ENCODE measurements around the gene DGKI. TPM values are rescaled to one million over a fixed set of nuclear protein-coding genes. Genes with fewer than 3 reads are reported as not detected.

DGKI gene
- total RNA-seq, 1 donor from 2014 or later, result 5.5 TPM

- H3K27me3 Mint-ChIP-seq (ENCODE audit: insufficient read depth, low read depth), result no peaks in the 10 kb centered on the region
- Histone ChIP-seq H3K27me3 (no peaks in the 10 kb centered on the region), H3K4me2 (no peak overlapping the region), H3K9ac (no peak overlapping the region), H3K9me3 (ENCODE audit: low read depth) (no peaks in the 10 kb centered on the region), H4K20me1 (ENCODE audit: low read depth) (no peaks in the 10 kb centered on the region), H2AFZ (replicated peaks) (no peak overlapping the region), H3K36me3 (no peaks in the 10 kb centered on the region), H3F3A (ENCODE audit: low read depth) (no peaks in the 10 kb centered on the region), H3K4me3 (no peak overlapping the region), H3K4me1 (no peaks in the 10 kb centered on the region), H3K27ac (no peak overlapping the region), H3K79me2 (ENCODE audit: low read depth) (no peaks in the 10 kb centered on the region)
- TF ChIP-seq EZH2phosphoT487 (IDR thresholded peaks at IDR 0.05) (no peak), EZH2 (IDR thresholded peaks at IDR 0.05) (no peak)
- TF ChIP-seq, protein P1, sequence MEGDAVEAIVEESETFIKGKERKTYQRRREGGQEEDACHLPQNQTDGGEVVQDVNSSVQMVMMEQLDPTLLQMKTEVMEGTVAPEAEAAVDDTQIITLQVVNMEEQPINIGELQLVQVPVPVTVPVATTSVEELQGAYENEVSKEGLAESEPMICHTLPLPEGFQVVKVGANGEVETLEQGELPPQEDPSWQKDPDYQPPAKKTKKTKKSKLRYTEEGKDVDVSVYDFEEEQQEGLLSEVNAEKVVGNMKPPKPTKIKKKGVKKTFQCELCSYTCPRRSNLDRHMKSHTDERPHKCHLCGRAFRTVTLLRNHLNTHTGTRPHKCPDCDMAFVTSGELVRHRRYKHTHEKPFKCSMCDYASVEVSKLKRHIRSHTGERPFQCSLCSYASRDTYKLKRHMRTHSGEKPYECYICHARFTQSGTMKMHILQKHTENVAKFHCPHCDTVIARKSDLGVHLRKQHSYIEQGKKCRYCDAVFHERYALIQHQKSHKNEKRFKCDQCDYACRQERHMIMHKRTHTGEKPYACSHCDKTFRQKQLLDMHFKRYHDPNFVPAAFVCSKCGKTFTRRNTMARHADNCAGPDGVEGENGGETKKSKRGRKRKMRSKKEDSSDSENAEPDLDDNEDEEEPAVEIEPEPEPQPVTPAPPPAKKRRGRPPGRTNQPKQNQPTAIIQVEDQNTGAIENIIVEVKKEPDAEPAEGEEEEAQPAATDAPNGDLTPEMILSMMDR (IDR thresholded peaks at IDR 0.05), result no peak
- no peak overlapping the region for H3K27ac Mint-ChIP-seq
- H3K4me1 Mint-ChIP-seq, result no peaks in the 10 kb centered on the region
- H3K4me3 Mint-ChIP-seq, result no peak overlapping the region
- no peaks in the 10 kb centered on the region for H3K9me3 Mint-ChIP-seq
- DNase-seq (ENCODE audit: low spot score), result no peak
- H3K36me3 Mint-ChIP-seq, result no peaks in the 10 kb centered on the region
These were observed 152.4 kb downstream of the DGKI start for GRCh38 chr7:137694405-137694804.

DNA sequence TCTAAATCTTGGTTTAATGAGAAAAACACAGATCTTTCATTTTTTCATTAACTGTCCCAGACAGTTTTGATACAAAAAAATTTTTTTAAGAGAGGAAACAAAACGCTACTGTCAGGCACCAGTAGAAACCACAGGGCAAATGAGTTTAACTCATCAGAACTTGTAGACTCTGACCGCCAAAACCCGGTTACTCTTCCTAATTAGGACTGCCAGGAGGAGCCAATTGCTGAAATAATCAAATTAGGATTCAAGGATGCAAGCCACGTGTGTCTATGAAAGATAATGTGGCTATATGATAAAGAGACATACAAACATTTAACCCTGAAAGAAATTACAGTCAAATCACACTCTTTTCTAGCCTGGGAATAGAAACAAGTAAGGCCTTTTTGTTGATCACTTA, 154.4 kb downstream of the DGKI start:
- Histone ChIP-seq H3K36me3 (no peaks in the 10 kb centered on the region), H3K4me1 (no peaks in the 10 kb centered on the region), H3F3A (ENCODE audit: low read depth) (no peaks in the 10 kb centered on the region), H3K27ac (no peak overlapping the region), H3K27me3 (no peaks in the 10 kb centered on the region), H3K4me3 (no peak overlapping the region), H3K79me2 (ENCODE audit: low read depth) (no peaks in the 10 kb centered on the region), H3K9me3 (ENCODE audit: low read depth) (no peaks in the 10 kb centered on the region), H2AFZ (replicated peaks) (no peak overlapping the region), H3K9ac (no peak overlapping the region), H3K4me2 (no peak overlapping the region), H4K20me1 (ENCODE audit: low read depth) (no peaks in the 10 kb centered on the region)
- TF ChIP-seq, protein P1 (IDR thresholded peaks at IDR 0.05), result no peak
- no peak for TF ChIP-seq EZH2 (IDR thresholded peaks at IDR 0.05)
- no peak for TF ChIP-seq EZH2phosphoT487 (IDR thresholded peaks at IDR 0.05)
- Mint-ChIP-seq H3K4me1 (no peaks in the 10 kb centered on the region), H3K4me3 (no peak overlapping the region), H3K36me3 (no peaks in the 10 kb centered on the region), H3K9me3 (no peaks in the 10 kb centered on the region), H3K27me3 (ENCODE audit: insufficient read depth, low read depth) (no peaks in the 10 kb centered on the region), H3K27ac (no peak overlapping the region)
- DNase-seq (ENCODE audit: low spot score), result no peak

DNA sequence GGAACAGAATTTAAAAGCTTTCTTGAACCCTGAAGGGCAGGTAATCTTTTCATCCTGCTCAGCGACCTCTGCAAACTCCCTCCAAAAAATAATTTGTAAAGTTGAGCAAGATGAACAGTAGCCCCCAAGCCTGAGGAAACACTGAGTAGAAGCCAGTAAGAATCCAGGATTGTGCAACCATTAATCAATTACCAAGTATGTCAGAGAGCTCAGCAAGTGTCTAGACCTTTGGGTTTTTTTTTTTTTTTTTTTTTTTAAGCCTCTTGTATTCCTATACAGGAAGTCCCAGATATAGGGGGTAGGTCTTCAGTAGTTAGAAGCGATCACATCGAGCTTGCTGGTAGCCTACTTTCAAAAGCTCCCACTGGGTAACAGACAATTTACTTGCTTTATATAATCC, 155.2 kb downstream of the DGKI start:
- Histone ChIP-seq H3K36me3 (no peaks in the 10 kb centered on the region), H3K27ac (no peak overlapping the region), H3K27me3 (no peaks in the 10 kb centered on the region), H3F3A (ENCODE audit: low read depth) (no peaks in the 10 kb centered on the region), H3K79me2 (ENCODE audit: low read depth) (no peaks in the 10 kb centered on the region), H3K4me1 (no peaks in the 10 kb centered on the region), H3K9me3 (ENCODE audit: low read depth) (no peaks in the 10 kb centered on the region), H2AFZ (replicated peaks) (no peak overlapping the region), H3K4me3 (no peak overlapping the region), H3K4me2 (no peak overlapping the region), H4K20me1 (ENCODE audit: low read depth) (no peaks in the 10 kb centered on the region), H3K9ac (no peak overlapping the region)
- no peaks in the 10 kb centered on the region for H3K9me3 Mint-ChIP-seq
- no peak overlapping the region for H3K27ac Mint-ChIP-seq
- H3K36me3 Mint-ChIP-seq, result no peaks in the 10 kb centered on the region
- no peak overlapping the region for H3K4me3 Mint-ChIP-seq
- no peak for DNase-seq (ENCODE audit: low spot score)
- H3K4me1 Mint-ChIP-seq, result no peaks in the 10 kb centered on the region
- TF ChIP-seq, protein P1 (IDR thresholded peaks at IDR 0.05), result no peak
- TF ChIP-seq EZH2 (IDR thresholded peaks at IDR 0.05) (no peak), EZH2phosphoT487 (IDR thresholded peaks at IDR 0.05) (no peak)
- no peaks in the 10 kb centered on the region for H3K27me3 Mint-ChIP-seq (ENCODE audit: insufficient read depth, low read depth)

All from neural progenitor cell (in vitro differentiated cells).